Epithelial cell of esophagus (primary cell): Measurements from ENCODE around the gene SCN5A.

Experiments
- DNase-seq: peaks from one replicate; pipeline ENCODE4 v3.0.0; 2010; ENCODE audit warnings: low read depth
- H3K4me3 ChIP-seq: 2 replicates; pipeline ENCODE4 v1.5.1; 2011; ENCODE audit warnings: mild to moderate bottlenecking, low read length, control low read depth
- CTCF ChIP-seq: IDR thresholded peaks from 2 replicates; pipeline ENCODE4 v1.5.1; 2011; ENCODE audit warnings: low read depth, mild to moderate bottlenecking, low read length, control low read depth, inconsistent platforms; ENCODE audit not compliant: insufficient read depth; ENCODE audit errors: missing control alignments

The SCN5A gene

DNA sequence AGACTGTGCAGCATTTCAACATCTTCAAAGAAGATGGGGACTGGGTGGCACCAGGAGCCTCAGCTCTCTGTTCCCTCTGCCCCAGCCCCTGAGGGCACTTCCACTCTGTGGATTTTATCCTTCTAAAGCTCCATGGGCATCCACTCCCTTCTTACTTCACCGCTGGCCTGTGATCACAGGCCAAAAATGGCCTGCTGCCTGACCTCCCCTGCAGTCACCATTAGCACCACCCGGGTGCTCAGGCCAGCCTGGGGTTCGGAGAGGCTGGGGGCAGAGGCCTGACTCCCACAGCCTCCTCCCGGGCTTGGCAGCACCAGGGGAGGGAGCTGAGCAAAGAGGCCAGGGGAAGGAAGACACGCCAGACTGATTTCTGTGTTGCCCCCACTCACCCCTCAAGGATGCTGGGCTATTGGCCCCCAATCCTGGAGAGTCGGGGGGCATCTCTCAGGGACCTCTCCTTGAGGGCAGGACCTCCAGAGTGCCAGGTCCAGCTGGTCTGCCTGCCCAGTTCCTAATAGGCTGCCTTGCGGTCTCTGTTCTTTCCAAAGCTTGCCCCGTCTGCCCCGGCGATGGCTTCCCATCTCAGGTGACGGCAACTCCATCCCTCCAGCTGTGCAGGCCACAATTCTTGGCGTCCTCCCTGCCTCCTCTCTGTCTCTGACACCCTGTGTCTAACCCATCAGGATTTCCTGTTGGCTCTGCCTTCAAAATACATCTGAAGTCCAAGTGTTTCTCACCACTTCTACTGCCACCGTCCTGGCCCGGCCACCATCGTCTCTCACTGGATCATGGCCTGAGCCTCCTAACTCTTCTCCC lies 86.2 kb downstream of the SCN5A start:
- no peak for TF ChIP-seq CTCF
- H3K4me3 ChIP-seq: no peak overlapping the region
- no peak for DNase-seq

- DNase-seq: no peak
- TF ChIP-seq CTCF: no peak
- no peak overlapping the region for H3K4me3 ChIP-seq
Measured at GRCh38 chr3:38562467-38562925, 87.0 kb downstream of the SCN5A start.

- TF ChIP-seq CTCF: no peak
- DNase-seq: no peak
- no peak overlapping the region for H3K4me3 ChIP-seq
Measured at GRCh38 chr3:38561746-38562466, 87.6 kb downstream of the SCN5A start.

DNA sequence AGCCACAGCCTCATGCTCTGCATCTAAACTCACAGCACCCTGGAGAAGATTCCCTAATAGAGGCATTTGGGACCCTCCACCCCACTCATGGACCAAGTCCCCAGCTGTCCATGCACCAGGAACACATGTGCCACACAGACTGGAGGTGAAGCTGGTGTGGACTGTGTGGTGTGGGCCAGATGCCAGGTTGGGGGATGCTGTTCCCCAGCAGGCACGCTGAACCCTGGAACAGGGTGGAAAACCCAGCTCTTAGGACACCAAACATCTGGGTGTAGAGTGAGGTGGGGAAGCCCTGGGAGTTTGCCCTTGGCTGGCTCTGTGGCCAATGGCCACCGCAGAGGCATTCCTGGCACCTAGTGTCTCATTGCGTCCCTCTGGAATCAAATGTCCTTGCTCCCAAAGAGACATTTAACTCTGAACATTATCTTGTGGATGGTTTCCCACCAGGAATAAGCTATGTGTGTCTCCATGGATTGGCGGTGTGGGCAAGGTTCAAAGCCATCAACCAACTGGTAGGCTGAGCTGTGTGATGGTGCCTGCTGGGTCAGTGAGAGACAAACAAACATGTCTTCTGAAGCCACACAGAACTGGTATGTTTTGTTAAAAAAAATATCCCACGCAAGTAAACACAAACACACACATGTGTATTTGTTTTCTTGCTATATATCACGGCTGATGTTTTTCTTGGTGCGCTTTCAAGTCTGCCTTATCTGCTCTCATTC lies 88.3 kb downstream of the SCN5A start:
- H3K4me3 ChIP-seq: no peak overlapping the region
- no peak for DNase-seq
- TF ChIP-seq CTCF: no peak

GRCh38 chr3:38560284-38560683 lies 89.2 kb downstream of the SCN5A start:
- TF ChIP-seq CTCF: peak; percentile 8
- DNase-seq: no peak

DNA sequence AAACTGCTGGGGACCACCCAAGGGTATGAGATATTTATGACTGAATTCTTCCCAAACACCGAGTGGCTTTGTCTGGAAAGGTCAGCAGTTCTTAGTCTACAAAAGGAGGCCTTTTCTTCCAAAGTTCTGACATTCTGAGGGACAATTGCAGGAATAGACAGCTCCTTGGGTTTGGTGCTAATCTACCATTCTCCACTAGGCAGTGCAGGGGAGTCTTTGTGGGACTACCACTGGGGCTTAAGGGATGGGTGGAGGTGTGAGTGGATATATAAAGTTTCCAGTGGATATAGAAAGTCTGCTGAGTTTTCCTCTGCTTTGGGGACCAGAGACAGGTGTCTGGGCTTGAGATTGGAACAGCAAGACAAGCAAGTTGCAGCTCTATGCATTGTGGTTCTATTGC lies 90.6 kb downstream of the SCN5A start:
- TF ChIP-seq CTCF: no peak
- DNase-seq: no peak
- H3K4me3 ChIP-seq: no peak overlapping the region

More at GRCh38 chr3:38560284-38560683, 89.2 kb downstream of the SCN5A start:
- no peak overlapping the region for H3K4me3 ChIP-seq
